Upper lobe of right lung (tissue), 1 donor: ENCODE data around the gene ALDH2. TPM values are rescaled to one million over a fixed set of nuclear protein-coding genes. Genes with fewer than 3 reads are reported as not detected.
"Not testable (repeated sequence)": the region's sequence is repeated elsewhere in the genome, so short reads cannot be mapped to it uniquely, and the experiment has no call there.

Experiments used
- ATAC-seq: fragments of 200-7000 bp; cut with Tn5 transposase; one replicate; pipeline ENCODE4 v1.9.1; 2020; ENCODE audit warnings: mild to moderate bottlenecking, moderate library complexity
- DNase-seq: peaks from one replicate; pipeline ENCODE4 v3.0.0-alpha.2; 2020
- H3K27ac ChIP-seq: fragments of 200-600 bp; one replicate; pipeline ENCODE4 v1.8.0; 2022
- H3K27me3 ChIP-seq: fragments of 200-600 bp; one replicate; pipeline ENCODE4 v1.8.0; 2022; ENCODE audit warnings: mild to moderate bottlenecking
- H3K36me3 ChIP-seq: fragments of 200-600 bp; one replicate; pipeline ENCODE4 v1.8.0; 2022
- H3K4me1 ChIP-seq: fragments of 200-600 bp; one replicate; pipeline ENCODE4 v1.8.0; 2022
- H3K4me3 ChIP-seq: fragments of 200-600 bp; one replicate; pipeline ENCODE4 v1.8.0; 2022; ENCODE audit warnings: mild to moderate bottlenecking
- H3K9me3 ChIP-seq: fragments of 200-600 bp; one replicate; pipeline ENCODE4 v1.8.0; 2022
- CTCF ChIP-seq: fragments of 200-600 bp; IDR thresholded peaks from one replicate; pipeline ENCODE4 v1.8.0; 2022; ENCODE audit warnings: antibody characterized with exemption
- intact Hi-C: fragments of 100-400 bp; cut with DNase I; formaldehyde crosslinking; loops from one replicate; pipeline ENCODE4 v1.11.0; 2022
- total RNA-seq: library from RNA; stranded (reverse); fragmentation: NEBNext Ultra II Directional; extraction: Animal tissue kit (Norgen Biotek cat#: 25700); gene quantifications from one replicate; pipeline ENCODE4 v1.2.1, GENCODE V29; 2021
- donor health status: DM: no; HTN: yes; CAD: no; lungs with severe emphysema.

Gene ALDH2
- total RNA-seq, 1 donor from 2014 or later = 329 TPM

- Histone ChIP-seq H3K4me3 (no peak overlapping the region), H3K4me1 (no peaks in the 10 kb centered on the region), H3K27me3 (no peaks in the 10 kb centered on the region), H3K9me3 (no peaks in the 10 kb centered on the region), H3K27ac (no peak overlapping the region), H3K36me3 (peaks cover 62% of the 10 kb centered on the region)
- intact Hi-C loops = no loop called here
- ATAC-seq (no peak), DNase-seq (no peak)
- TF ChIP-seq CTCF = no peak
These were observed 33.9 kb upstream of the ALDH2 start for GRCh38 chr12:111732786-111733185.

GRCh38 chr12:111733340-111733915 is 33.3 kb upstream of the ALDH2 start:
- H3K27me3 ChIP-seq = no peaks in the 10 kb centered on the region
- H3K36me3 ChIP-seq = peaks cover 69% of the 10 kb centered on the region
- TF ChIP-seq CTCF = no peak
- H3K4me3 ChIP-seq = no peak overlapping the region
- DNase-seq = no peak
- no peaks in the 10 kb centered on the region for H3K4me1 ChIP-seq
- no peak for ATAC-seq
- intact Hi-C loops = no loop called here
- H3K27ac ChIP-seq = no peak overlapping the region
- H3K9me3 ChIP-seq = no peaks in the 10 kb centered on the region

GRCh38 chr12:111739524-111739923 is 27.2 kb upstream of the ALDH2 start:
- ATAC-seq, H3K27ac ChIP-seq, intact Hi-C loops, H3K9me3 ChIP-seq, H3K27me3 ChIP-seq, H3K4me3 ChIP-seq, DNase-seq: not testable (repeated sequence)
- peaks cover 12% of the 10 kb centered on the region for H3K4me1 ChIP-seq
- peaks cover 35% of the 10 kb centered on the region for H3K36me3 ChIP-seq

GRCh38 chr12:111741235-111741812 is 25.4 kb upstream of the ALDH2 start:
- peak overlapping the region; percentile 25 for H3K27ac ChIP-seq
- H3K4me1 ChIP-seq = peaks cover 12% of the 10 kb centered on the region
- intact Hi-C loops = loop anchor here (10.0 kb wide), 1 partner anchor 53 kb away; no protein-coding TSS in a partner anchor
- H3K27me3 ChIP-seq = no peaks in the 10 kb centered on the region
- peaks cover 45% of the 10 kb centered on the region for H3K36me3 ChIP-seq
- no peaks in the 10 kb centered on the region for H3K9me3 ChIP-seq
- DNase-seq = no peak
- no peak overlapping the region for H3K4me3 ChIP-seq
- ATAC-seq = peak; percentile 12
- no peak for TF ChIP-seq CTCF

- Histone ChIP-seq H3K27me3 (no peaks in the 10 kb centered on the region), H3K27ac (no peak overlapping the region), H3K4me3 (no peak overlapping the region), H3K36me3 (peaks cover 39% of the 10 kb centered on the region), H3K4me1 (peaks cover 12% of the 10 kb centered on the region), H3K9me3 (no peaks in the 10 kb centered on the region)
- no peak for DNase-seq
- ATAC-seq = no peak
- TF ChIP-seq CTCF = no peak
- intact Hi-C loops = loop anchor here (10.0 kb wide), 1 partner anchor 50 kb away; no protein-coding TSS in a partner anchor
These were observed 21.5 kb upstream of the ALDH2 start for GRCh38 chr12:111745211-111745610.

- Histone ChIP-seq H3K4me1 (no peaks in the 10 kb centered on the region), H3K9me3 (no peaks in the 10 kb centered on the region), H3K36me3 (peaks cover 49% of the 10 kb centered on the region), H3K4me3 (no peak overlapping the region), H3K27ac (no peak overlapping the region), H3K27me3 (no peaks in the 10 kb centered on the region)
- no peak for TF ChIP-seq CTCF
- intact Hi-C loops = loop anchor here (10.0 kb wide), 1 partner anchor 47 kb away; no protein-coding TSS in a partner anchor
- DNase-seq = no peak
- ATAC-seq = no peak
These were observed 19.4 kb upstream of the ALDH2 start for GRCh38 chr12:111747333-111747732.
